Inferior parietal cortex (tissue), 1 donor: ENCODE data around the gene HTR3E.
"Not testable (repeated sequence)": the region's sequence is repeated elsewhere in the genome, so short reads cannot be mapped to it uniquely, and the experiment has no call there.

ENCODE experiments used
- DNase-seq: peaks from one replicate; pipeline ENCODE4 v3.0.0-alpha.2; 2016; ENCODE audit errors: extremely low spot score

The HTR3E gene, protein sequence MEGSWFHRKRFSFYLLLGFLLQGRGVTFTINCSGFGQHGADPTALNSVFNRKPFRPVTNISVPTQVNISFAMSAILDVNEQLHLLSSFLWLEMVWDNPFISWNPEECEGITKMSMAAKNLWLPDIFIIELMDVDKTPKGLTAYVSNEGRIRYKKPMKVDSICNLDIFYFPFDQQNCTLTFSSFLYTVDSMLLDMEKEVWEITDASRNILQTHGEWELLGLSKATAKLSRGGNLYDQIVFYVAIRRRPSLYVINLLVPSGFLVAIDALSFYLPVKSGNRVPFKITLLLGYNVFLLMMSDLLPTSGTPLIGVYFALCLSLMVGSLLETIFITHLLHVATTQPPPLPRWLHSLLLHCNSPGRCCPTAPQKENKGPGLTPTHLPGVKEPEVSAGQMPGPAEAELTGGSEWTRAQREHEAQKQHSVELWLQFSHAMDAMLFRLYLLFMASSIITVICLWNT

DNA sequence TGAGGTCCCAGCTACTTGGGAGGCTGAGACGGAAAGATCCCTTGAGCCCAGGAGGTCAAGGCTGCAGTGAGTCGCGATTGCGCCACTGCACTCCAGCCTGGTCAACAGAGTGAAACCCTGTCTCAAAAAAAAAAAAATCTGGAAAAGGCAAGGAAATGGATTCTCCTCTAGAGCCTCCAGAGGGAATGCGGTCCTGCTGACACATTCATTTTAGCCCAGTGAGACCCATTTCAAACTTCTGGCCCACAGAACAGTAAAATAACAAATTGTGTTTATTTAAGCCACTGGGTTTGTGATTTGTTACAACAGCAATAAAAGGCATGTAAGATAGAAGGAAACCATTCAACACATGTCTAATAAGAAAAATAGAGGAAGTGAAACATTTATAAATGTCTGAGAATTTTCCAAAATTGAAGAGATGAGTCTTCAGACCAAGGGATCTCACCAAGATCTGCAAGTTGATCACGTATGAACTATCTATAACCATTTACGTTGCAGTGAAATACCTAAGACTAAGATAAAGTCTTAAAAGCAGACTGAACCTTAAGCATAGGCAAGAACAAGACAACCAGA, at the start of gene HTR3E:
HTR3E (plus strand) TSS at position 254 of the 573 bp plus-strand sequence. CDS start 466 bp downstream, outside the sequence.
- DNase-seq: no peak

DNA sequence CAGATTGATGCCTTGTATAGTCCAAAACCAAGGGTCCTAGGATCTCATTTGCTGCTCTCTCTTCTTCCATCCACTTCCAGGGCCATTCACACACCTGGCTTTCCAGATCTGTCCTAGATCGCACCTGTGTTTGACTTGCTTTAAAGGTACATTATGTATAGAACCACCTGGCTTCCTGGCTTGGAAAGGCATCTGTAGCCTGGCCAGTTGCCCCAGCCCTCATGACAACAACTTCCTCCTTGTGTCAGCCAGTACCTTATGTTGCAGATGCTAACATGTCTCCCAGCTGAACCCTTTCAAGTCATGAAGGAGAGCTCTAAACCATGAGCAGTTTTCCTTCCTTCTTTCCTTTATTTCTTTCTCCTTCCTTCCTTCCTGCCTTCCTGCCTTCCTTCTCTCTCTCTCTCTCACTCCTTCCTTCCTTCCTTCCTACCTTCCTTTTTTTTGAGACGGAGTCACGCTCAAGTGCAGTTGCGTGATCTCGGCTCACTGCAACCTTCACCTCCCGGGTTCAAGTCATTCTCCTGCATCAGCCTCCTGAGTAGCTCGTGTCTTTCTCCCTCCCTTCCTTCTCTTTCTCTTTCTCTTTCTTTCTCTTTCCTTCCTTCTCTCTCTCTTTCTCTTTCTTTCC, 46.5 kb upstream of the HTR3E start:
- DNase-seq: no peak

DNA sequence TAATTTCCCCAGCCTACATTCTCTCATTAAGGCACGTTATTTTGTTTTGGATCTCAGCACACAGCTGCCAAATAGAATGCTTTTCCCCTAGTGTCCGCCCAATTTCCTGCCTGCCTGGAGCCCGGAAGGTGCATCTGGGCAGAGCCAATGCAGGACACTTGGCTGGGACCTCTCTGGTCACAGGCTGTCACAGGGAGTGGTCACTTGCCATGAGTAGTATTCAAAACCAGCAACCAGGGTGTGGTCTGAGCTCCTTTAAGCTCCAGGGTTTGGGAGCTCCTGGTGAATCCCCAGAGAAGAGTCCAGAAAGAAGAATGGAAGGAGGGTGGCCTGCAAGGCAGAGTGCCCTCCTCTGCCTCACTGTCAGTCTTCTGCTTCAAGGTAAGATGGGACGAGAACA, 44.1 kb upstream of the HTR3E start, which contains the start of gene HTR3C:
HTR3C (plus strand) TSS at position 281 of the 400 bp plus-strand sequence; CDS start at position 315, 34 bp downstream.
- no peak for DNase-seq

DNA sequence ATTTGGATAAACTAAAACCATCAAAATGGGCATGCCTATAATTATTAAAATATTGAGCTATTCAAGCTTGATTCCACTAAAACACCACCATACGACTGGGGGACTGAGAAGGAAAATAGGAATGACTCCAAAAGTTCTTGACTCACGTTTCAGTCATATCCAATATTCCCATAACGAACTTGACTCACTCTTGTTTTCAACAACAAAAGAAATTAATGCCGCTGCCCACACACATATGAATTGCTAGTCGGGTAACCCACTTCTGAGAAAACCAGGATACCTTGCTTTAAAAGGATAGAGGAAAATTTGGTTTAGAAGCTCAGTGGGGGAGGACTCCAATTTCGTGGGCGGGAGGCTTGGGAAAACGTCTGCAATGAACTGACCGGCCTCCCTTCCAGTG, 38.8 kb upstream of the HTR3E start:
- no peak for DNase-seq

DNA sequence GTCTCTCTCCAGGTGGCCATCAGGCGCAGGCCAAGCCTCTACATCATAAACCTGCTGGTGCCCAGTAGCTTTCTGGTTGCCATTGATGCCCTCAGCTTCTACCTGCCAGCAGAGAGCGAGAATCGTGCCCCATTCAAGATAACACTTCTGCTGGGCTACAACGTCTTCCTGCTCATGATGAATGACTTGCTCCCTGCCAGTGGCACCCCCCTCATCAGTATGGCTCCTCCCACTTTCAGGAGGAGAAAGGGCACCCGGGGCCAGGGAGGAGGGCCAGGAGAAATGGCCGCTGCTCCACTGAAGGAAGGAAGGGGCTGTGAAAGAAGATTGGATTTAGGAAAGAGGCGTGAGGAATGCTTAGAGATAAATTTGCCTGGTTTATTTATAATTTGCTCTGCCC, 37.4 kb upstream of the HTR3E start:
- DNase-seq: no peak

DNA sequence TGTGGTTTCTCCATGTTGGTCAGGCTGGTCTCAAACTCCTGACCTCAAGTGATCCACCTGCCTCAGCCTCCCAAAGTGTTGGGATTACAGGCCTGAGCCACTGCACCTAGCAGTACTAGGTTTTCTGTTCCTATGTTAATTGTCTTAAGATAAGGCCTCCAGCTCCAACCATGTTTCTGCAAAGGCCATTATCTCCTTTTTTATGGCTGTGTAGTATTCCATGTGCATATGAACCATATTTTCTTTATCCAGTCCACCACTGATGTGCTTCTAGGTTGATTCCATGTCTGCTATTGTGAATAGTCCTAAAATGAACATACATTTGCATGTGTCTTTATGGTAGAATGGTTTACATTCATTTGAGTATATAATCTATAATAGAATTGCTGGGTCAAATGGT, 34.2 kb upstream of the HTR3E start:
- no peak for DNase-seq

DNA sequence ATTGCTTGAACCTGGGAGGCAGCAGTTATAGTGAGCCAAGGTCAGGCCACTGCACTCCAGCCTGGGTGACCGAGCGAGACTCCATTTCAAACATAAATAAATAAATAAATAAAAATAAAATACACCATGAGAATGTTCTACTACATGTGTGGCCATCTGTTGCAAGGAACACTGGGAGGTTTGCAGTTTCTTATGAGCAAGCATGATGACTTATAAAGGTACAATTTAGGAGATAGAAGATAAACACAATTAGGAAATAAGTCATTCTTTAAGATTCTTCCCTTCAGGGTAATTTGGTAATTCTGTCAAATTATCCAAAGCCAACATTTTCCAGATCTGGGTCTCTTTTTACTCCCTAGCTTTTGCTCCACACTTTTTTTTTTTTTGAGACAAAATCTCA, 30.7 kb upstream of the HTR3E start:
- DNase-seq: no peak

DNA sequence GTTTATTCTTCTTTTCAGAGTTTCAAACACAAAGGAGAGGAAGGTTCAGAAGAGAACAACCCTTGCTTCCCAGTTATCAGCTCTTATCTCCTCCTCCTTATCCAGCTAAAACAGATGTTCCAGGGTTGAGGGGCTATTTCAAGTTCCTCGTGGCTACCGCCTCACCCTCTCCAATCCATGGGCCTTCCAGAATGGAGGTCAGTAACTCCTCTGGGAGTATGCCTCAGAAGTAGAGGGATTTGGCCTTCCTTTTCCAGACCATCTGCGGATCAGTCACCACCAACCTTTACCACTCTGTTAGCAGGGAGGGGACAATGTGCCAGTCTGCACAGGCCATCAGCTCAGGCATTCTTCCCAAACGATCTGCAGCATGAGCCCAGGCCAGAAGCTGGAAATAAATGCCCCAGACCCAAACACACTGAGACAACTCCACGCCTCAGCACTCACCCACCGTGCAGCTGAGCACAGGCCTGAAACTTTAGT, 29.2 kb upstream of the HTR3E start:
- DNase-seq: no peak

DNA sequence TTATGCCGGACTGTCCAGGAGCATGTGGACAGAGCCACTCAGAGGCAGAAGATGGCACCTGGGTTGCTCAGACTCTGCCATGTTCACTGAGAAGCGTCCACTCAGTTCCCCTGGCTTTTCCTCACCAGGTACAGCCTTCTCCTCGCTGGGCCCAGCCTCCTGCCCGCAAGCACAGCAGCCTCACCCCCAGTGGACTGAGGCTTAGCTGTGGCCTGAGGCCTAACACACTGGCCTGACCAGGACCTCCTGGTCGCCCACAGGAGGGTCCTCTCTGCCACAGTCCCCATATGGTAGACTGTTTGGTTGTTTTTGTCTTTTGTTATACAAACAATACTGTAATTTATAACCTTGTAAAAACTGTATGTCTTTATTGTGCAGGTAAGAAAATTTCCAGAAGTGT, 28.5 kb upstream of the HTR3E start:
- no peak for DNase-seq

DNA sequence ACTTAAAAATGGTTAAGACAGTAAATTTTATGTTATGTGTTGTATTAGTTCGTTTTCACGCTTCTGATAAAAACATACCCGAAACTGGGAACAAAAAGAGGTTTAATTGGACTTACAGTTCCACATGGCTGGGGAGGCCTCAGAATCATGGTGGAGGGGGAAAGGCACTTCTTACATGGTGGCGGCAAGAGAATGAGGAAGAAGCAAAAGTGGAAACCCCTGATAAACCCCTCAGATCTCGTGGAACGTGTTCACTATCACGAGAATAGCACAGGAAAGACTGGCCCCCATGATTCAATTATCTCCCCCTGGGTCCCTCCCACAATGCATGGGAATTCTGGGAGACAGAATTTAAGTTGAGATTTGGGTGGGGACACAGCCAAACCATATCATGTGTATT, 25.7 kb upstream of the HTR3E start:
- DNase-seq: not testable (repeated sequence)

DNA sequence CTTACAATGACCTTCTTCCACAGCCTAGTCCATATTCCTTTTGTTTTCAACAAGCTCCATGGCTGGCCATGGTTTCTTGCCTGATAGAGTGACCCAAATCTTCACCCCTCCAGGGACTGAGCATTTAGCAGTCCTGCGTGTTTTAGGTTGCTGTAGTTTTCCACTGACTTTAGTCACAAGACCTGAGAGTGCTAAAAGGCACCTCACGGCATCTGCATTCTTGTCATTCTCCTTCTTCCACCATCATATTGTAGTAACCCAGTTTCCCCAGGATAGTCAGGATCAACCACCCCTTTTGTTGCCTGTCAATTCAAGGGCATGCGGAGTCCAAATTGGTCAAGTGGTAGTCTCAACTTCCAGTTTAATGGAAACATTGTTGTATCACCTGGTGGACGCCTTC, 23.2 kb upstream of the HTR3E start:
- DNase-seq: no peak

DNA sequence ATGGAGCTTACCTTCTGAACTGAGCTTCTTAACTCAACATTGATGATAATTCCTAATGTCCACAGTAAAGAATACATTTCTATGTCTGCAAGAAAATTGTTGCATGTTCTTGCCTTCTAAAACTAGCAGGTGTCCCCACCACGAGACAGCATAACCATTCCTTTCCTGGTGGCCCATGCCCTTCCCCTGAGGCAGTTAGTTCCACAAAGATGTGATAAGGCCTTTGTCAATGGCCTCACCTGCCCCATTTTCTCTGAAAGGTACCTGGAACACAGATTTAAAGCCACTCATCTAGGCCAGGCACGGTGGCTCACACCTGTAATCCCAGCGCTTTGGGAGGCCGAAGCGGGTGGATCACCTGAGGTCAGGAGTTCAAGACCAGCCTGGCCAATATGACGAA, 21.0 kb upstream of the HTR3E start:
- no peak for DNase-seq

DNA sequence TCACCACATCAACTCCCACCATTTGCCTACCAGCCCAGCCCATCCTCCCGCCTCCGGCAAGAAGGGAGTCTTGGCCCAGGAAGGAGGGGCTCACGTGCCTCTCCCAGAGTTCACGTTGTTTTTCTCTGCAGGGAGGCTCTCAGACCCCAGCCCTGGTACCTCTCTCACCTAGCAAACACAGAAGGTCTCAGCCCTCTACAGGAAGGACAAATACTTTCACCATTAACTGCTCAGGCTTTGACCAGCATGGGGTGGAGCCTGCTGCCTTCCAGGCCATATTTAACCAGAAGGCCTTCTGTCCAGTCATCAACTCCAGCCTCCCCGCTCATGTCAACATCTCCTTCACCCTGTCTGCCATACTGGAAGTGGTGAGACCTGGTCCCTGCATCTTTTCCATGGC, 19.0 kb upstream of the HTR3E start:
- no peak for DNase-seq

DNA sequence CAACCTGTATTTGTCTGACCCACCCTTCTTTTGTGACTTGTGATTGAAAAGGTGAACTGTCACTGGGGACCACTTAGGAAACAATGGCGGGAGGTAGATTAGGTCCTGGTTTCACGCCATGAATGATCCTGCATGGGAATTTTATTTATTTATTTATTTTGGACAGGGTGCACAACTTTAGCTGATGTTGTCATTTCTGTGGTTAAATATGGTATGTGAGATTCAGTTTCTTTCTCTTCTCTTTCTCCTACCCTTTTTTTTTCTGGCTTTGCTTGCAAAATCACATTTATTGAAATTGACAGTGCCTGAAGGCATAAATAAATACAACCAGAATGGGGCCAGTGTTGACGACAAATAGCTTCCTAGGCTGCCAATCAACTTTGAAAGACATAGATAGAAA, 18.0 kb upstream of the HTR3E start:
- no peak for DNase-seq

DNA sequence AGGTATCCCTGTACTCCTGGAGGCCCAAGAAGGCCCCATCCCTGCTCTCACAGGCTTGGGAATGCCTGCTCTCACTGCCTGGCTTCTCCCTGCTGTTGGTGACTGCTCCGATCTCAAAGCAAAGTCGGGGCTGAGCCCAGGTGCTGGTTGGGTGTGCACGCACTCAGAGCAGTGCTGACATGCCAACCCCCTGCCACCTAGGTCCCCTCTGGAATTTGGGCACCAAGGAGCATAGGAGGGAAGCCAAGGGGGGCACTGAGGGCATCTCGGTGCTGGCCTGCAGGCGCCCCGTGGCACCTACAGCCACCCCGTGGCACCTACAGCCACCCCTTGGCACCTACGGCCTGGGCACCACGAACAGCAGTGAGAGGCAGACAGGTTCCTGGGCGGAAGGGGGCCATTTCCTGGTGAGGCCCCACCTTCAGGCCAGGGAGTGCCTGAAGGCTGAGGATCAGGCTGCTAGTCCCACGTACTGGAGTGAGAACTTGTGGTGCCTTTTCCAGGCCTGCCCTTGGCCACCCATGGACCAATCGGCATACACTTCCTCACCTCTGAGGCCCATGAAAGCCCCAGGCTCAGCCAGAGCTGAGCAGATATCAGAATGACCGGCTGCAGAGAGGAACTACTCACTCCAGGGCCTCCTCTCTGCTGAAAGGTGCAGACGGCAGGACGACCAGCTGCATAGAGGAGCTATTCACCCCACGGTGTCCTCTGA, 15.6 kb upstream of the HTR3E start:
- DNase-seq: no peak

DNA sequence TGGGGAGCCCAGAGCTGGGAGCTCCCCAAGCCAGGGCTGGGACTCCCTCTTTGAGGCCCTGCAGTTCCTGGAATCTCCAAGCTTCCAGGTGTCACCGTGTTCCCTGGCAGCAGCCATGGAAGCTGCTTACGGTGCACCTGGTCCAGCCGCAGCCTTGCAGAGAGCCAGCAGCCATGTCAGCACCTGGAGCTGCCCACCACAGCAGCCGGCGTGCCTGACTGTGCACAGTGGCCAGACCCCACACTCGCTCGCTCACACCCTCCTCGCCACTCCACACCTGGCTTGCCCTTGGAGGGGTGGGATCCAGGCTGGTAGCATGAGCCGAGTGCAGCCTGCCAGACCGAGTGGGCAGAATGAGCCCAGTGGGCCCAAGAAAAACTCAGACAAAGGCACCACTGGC, 14.8 kb upstream of the HTR3E start:
- no peak for DNase-seq

DNA sequence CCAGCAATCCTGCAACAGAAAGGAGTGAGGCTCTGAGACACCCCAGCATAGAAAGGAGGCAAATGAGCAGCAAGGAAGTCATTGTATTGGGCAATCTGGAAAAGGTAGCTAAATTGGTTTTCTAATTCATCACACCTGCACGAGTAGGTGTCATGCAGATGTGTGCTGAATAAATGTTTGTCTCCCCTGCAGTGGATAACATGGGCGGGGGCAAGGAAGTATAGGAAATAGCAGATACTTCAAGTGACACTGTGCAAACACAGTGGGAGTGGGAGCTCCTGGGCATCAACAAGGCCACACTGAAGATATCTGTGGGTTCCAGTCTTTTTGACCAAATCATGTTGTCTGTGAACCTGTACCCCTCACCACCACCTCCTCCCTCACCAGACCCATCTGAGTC, 14.4 kb upstream of the HTR3E start:
- no peak for DNase-seq

DNA sequence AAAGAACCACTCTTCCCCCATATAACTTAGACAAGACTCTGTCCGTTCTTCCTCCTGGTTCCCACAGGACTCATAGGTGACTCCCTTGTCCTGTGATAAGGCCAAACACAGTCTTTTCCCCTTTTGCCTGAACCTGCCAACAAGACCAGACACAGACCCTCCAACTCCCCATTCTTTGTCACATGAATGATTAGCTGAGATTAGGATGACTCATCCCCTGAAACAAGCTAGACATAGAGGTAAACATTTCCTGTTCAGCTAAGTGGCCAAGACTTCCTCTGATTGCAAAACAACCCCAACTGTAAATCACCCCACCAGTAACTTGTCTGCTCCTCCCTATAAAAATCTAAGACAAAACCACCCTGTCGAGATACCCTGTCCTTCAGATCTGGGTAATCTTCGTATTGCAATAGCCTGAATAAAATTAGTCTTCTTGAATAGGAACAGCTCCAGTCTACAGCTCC, 11.4 kb upstream of the HTR3E start:
- no peak for DNase-seq

DNA sequence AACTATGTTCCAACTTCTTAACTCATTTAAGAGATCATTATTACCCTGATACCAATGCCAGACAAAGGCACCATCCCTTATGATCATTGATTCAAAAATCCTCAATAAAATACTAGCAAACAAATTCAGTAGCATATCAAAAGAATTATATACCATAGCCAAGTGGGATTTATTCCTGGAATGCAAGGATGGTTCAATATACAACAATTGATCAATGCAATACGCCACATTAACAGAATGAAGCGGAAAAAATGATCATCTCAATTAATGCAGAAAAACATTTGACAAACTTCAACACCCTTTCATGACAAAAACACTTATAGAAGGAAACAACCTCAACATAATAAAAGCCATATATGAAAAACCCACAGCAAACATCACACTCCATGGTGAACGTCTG, 4.7 kb upstream of the HTR3E start:
- no peak for DNase-seq

DNA sequence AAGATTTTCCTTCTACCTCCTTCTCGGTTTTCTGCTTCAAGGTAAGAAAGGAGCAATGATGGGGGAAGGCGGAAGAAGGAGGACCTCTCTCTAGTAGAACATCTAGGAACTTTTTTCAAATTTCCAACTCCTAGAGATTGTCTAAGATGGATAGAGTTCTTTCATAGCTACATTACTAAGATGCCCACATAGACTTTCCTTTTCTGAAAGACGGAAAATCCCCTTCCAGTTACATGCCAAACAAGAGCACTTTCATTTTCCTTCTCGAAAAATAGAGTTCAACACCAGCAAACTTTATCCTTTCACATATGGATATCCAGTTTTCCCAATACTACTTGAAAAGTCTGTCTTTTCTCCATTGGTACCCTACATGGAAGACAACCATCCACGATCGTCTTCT, 692 bp downstream of the HTR3E start:
- no peak for DNase-seq

DNA sequence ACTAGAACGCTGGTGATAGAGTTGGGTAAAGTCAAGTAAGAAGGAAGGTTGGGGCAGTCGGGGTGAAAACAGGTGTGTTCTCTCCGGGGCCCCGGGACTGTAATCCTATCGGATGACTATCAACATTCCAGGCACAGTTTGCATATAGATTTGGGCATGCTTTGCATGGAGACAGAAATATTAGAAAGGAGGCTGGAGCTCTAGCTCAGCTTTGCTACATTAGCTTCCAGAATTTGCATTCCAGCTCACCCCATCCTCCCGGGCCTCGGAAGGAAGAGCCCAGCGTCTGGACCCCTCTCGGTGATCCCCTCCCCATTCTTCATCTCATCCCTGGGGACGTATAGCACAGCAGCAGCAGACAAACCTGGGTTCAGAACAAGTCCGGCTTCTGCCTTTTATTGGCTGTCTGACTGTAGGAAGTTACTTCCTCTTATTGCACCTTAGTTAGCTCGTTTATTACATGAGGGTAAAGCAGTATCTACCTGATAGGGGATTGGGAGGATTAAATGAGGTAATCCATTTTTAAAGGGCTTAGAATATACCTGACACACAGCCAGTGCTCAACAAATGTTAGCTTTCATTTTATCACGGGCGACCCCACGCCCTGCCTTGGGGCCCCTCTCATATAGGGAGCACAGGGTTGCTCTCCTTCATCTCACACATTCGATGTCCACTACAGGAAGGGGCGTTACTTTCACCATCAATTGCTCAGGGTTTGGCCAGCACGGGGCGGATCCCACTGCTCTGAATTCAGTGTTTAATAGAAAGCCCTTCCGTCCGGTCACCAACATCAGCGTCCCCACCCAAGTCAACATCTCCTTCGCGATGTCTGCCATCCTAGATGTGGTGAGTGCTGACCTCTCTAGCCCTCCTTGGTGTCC, 3.2 kb downstream of the HTR3E start:
- no peak for DNase-seq
